Panc1 (cell line): ENCODE results near the gene SULF2. TPM values are rescaled to one million over a fixed set of nuclear protein-coding genes. Genes with fewer than 3 reads are reported as not detected.

ENCODE experiments used
- ATAC-seq: fragments of 200-7000 bp; cut with Tn5 transposase; 2 replicates; pipeline ENCODE4 v1.9.1; 2020; ENCODE audit warnings: mild to moderate bottlenecking, moderate library complexity
- BruUV-seq: library from RNA; stranded (reverse); fragments of 400-500 nt; replicated peaks from 2 replicates; lab custom pipeline; 2021; lab: Mats Ljungman, UMichigan
- CTCF ChIA-PET: fragments of 300-600 bp; sonication (Branson Sonifier 250); formaldehyde crosslinking; loops from one replicate; lab custom pipeline; 2022; ENCODE audit warnings: antibody characterized with exemption; lab: Charles Lee
- POLR2A ChIA-PET: fragments of 300-600 bp; sonication (Branson Sonifier 250); formaldehyde crosslinking; loops from one replicate; lab custom pipeline; 2022; ENCODE audit warnings: antibody characterized with exemption; lab: Charles Lee
- DNase-seq: peaks from one replicate; pipeline ENCODE4 v3.0.0-alpha.2; 2010; ENCODE audit warnings: low read depth, low spot score
- H3K27ac ChIP-seq: 2 replicates; pipeline ENCODE4 v1.5.1; 2011; ENCODE audit warnings: mild to moderate bottlenecking, low read length, inconsistent platforms
- H3K27me3 ChIP-seq: fragments of 200-500 bp; sonication (Bioruptor generic); 2 replicates; pipeline ENCODE4 v1.6.0; 2014; ENCODE audit warnings: low read length, inconsistent platforms; ENCODE audit not compliant: control insufficient read depth, insufficient read depth
- H3K36me3 ChIP-seq: fragments of 200-500 bp; sonication (Bioruptor generic); 2 replicates; pipeline ENCODE4 v1.5.1; 2014; ENCODE audit warnings: inconsistent platforms, mild to moderate bottlenecking, low read length, moderate library complexity; ENCODE audit not compliant: control insufficient read depth, insufficient read depth
- H3K4me1 ChIP-seq: 2 replicates; pipeline ENCODE4 v1.5.1; 2011; ENCODE audit warnings: inconsistent platforms, mild to moderate bottlenecking, low read length, moderate library complexity; ENCODE audit not compliant: control insufficient read depth, insufficient read depth
- H3K4me3 ChIP-seq, 2 experiments: 2 replicates each; pipeline ENCODE4 v1.5.1; 2011 to 2012; ENCODE audit warnings: low read depth in 2 of 2, low read length in 2 of 2, mild to moderate bottlenecking in 2 of 2, inconsistent platforms in 1 of 2, moderate library complexity in 1 of 2
- H3K9me3 ChIP-seq: fragments of 200-500 bp; sonication (Bioruptor generic); 2 replicates; pipeline ENCODE4 v1.5.1; 2014; ENCODE audit warnings: low read depth, mild to moderate bottlenecking, inconsistent platforms, low read length, moderate library complexity; ENCODE audit not compliant: control insufficient read depth, insufficient read depth
- CTCF ChIP-seq: fragments of 450-650 bp; IDR thresholded peaks from 2 replicates; pipeline ENCODE4 v1.5.1; 2017; ENCODE audit warnings: mild to moderate bottlenecking
- POLR2AphosphoS5 ChIP-seq: IDR thresholded peaks from 2 replicates; pipeline ENCODE4 v1.6.1; 2012; ENCODE audit warnings: mild to moderate bottlenecking, low read depth, low read length, moderate library complexity
- REST ChIP-seq, 2 experiments: IDR thresholded peaks; 2 replicates each; pipeline ENCODE4 v1.6.1; 2011 to 2012; ENCODE audit warnings: low read depth in 2 of 2, control low read depth in 1 of 2, low read length in 1 of 2, mild to moderate bottlenecking in 1 of 2, moderate library complexity in 1 of 2; ENCODE audit not compliant: insufficient read depth in 1 of 2
- SIN3A ChIP-seq: IDR thresholded peaks from 2 replicates; pipeline ENCODE4 v1.6.1; 2012; ENCODE audit warnings: low read depth, mild to moderate bottlenecking, low read length, moderate library complexity, borderline replicate concordance; ENCODE audit not compliant: insufficient read depth
- TCF7L2 ChIP-seq: IDR thresholded peaks from 2 replicates; pipeline ENCODE4 v1.6.1; 2011; ENCODE audit warnings: mild to moderate bottlenecking, low read depth, low read length, inconsistent platforms
- in situ Hi-C: cut with HindIII; loops from 2 replicates; pipeline ENCODE4 v1.10.0; 2016; ENCODE audit warnings: low sequenced_read_pairs, low pct_unique_long_range_greater_than_20kb
- intact Hi-C: fragments of 100-400 bp; cut with micrococcal nuclease; formaldehyde crosslinking; loops from one replicate; pipeline ENCODE4 v1.10.0; 2022; ENCODE audit not compliant: unreplicated experiment
- total RNA-seq: library from RNA; stranded (reverse); gene quantifications from one replicate; pipeline ENCODE4 v1.2.1, GENCODE V29; 2021; ENCODE audit not compliant: unreplicated experiment

Gene SULF2
- total RNA-seq, 1 experiment from 2014 or later: 1.4 TPM

DNA sequence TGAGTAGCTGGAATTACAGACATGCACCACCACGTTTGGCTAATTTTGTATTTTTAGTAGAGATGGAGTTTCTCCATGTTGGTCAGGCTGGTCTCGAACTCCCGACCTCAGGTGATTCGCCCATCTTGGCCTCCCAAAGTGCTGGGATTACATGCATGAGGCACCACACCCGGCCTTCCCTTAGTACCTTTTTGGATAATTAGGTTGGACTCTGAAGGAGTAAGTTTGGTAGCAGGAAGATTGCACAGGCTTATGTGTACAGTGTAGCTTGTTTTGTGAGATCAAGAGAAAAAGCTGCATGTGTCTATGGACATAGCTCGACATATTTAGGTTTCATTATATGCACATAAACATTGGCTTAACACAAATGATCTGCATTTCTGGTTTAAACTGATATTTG lies 166.8 kb downstream of the SULF2 start:
- Histone ChIP-seq H3K27me3 (no peaks in the 10 kb centered on the region), H3K4me3 (no peak overlapping the region), H3K36me3 (no peaks in the 10 kb centered on the region), H3K4me1 (peaks cover 10% of the 10 kb centered on the region; the same call in 1 of the 2 replicates), H3K9me3 (no peaks in the 10 kb centered on the region), H3K27ac (no peak overlapping the region)
- DNase-seq (no peak), ATAC-seq (no peak)
- intact Hi-C loops: no loop called here
- ChIA-PET CTCF (interaction anchor here (0.9 kb wide), 1 partner anchor 235 kb away, joined by 3 read pairs; no protein-coding TSS in a partner anchor), POLR2A (no interaction called here)
- BruUV-seq: no TSS peak
- in situ Hi-C loops: no loop called here
- no peak for TF ChIP-seq CTCF
- TF ChIP-seq SIN3A: no peak
- no peak for TF ChIP-seq TCF7L2
- TF ChIP-seq POLR2AphosphoS5: no peak
- no peak for TF ChIP-seq REST (IDR thresholded peaks at IDR 0.05; ENCODE audit: insufficient read depth in 1 of 2, low read depth in 2 of 2, low read length in 1 of 2)

GRCh38 chr20:47614703-47615309 lies 170.5 kb downstream of the SULF2 start:
- TF ChIP-seq POLR2AphosphoS5: no peak
- no peak for TF ChIP-seq REST (IDR thresholded peaks at IDR 0.05; ENCODE audit: insufficient read depth in 1 of 2, low read depth in 2 of 2, low read length in 1 of 2)
- TF ChIP-seq TCF7L2: no peak
- TF ChIP-seq CTCF: no peak
- TF ChIP-seq SIN3A: no peak
- H3K4me3 ChIP-seq: no peak overlapping the region
- ATAC-seq: no peak
- H3K36me3 ChIP-seq: no peaks in the 10 kb centered on the region
- no TSS peak for BruUV-seq
- CTCF ChIA-PET: no interaction called here
- peaks cover 5% of the 10 kb centered on the region; the same call in 1 of the 2 replicates for H3K4me1 ChIP-seq
- no peaks in the 10 kb centered on the region for H3K27me3 ChIP-seq
- in situ Hi-C loops (no loop called here), intact Hi-C loops (no loop called here)
- POLR2A ChIA-PET: interaction anchor here (0.6 kb wide), 1 partner anchor 106 kb away, joined by 4 read pairs; no protein-coding TSS in a partner anchor
- no peaks in the 10 kb centered on the region for H3K9me3 ChIP-seq
- no peak for DNase-seq
- H3K27ac ChIP-seq: no peak overlapping the region
